PFSK-1 (cell line): ENCODE results near the gene ACAP2.

Source experiments
- FOXP2 ChIP-seq: optimal IDR thresholded peaks from 2 replicates; pipeline ENCODE3; 2011; ENCODE audit warnings: borderline replicate concordance, control low read depth, inconsistent platforms; ENCODE audit not compliant: insufficient read depth; ENCODE audit errors: extremely low read length, extremely low read depth
- POLR2AphosphoS5 ChIP-seq: IDR thresholded peaks from 2 replicates; pipeline ENCODE4 v1.6.1; 2012; ENCODE audit warnings: low read depth, mild to moderate bottlenecking, control low read depth, low read length, moderate library complexity
- REST ChIP-seq, 2 experiments: IDR thresholded peaks; 2 replicates each; pipeline versions ENCODE4 v1.6.1 to v1.8.0; 2011 to 2012; ENCODE audit warnings: low read depth in 2 of 2, low read length in 2 of 2, control low read depth in 1 of 2, inconsistent platforms in 1 of 2, mild to moderate bottlenecking in 1 of 2, moderate library complexity in 1 of 2; ENCODE audit not compliant: insufficient read depth in 1 of 2
- SIN3A ChIP-seq: IDR thresholded peaks from 2 replicates; pipeline ENCODE4 v1.6.1; 2012; ENCODE audit warnings: mild to moderate bottlenecking, low read length, moderate library complexity, borderline replicate concordance; ENCODE audit not compliant: insufficient read depth
- TAF1 ChIP-seq: IDR thresholded peaks from 2 replicates; pipeline ENCODE4 v1.6.1; 2012; ENCODE audit warnings: low read length, control low read depth, borderline replicate concordance; ENCODE audit not compliant: insufficient read depth

GRCh38 chr3:195269375-195270078, 173.3 kb downstream of the ACAP2 start:
- no peak for TF ChIP-seq TAF1
- TF ChIP-seq REST (IDR thresholded peaks at IDR 0.05; ENCODE audit: insufficient read depth in 1 of 2, low read depth in 2 of 2, low read length in 2 of 2) = no peak
- TF ChIP-seq POLR2AphosphoS5 = no peak
- no peak for TF ChIP-seq SIN3A
- no peak for TF ChIP-seq FOXP2
